IPS-NIHi7 (cell line): ENCODE results near the gene TMEM37.
A peak's percentile ranks its signal among the peaks of the same experiment; 100 is the strongest.

Experiments used
- DNase-seq: peaks from one replicate; pipeline ENCODE4 v3.0.0; 2012; ENCODE audit warnings: mixed read lengths; ENCODE audit errors: extremely low spot score

TMEM37 gene

DNA sequence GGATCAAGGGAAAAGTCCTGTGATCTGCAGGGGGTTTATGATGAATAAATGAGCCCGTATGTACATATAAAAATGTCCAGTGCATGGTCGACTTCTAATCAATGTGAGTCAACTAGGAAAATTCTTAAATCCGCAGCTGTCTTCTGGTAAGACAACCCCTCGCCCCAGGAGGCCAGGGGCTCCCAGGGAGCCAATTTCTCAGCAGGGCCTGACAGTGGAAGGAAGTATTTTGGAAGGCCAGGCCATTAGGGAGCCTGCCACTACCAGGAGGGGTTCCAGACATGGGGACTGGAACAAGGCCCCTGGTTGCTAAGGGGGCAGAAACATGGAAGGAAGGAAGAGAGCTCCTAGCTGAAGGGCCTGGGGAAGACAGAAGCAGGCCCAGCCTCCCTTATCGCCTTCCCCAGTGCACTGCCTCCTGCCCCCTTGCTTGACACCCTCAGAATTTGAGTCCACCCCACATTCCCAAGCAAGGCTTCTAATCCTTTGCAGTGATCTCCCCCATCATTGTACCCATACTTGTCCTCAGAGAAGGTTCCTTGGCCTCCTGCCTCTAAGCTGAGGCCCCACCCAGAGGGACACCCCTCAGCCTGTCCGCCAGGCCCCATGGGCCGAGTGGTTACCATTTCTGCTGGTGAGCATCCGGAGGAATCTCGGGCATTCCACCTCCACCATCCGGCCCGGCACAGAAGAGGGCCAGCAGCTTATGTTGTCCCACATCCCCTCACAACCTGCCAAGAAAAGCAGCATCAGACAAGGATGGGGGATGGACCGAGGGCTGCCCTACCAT lies 46.7 kb downstream of the TMEM37 start:
- no peak for DNase-seq

DNA sequence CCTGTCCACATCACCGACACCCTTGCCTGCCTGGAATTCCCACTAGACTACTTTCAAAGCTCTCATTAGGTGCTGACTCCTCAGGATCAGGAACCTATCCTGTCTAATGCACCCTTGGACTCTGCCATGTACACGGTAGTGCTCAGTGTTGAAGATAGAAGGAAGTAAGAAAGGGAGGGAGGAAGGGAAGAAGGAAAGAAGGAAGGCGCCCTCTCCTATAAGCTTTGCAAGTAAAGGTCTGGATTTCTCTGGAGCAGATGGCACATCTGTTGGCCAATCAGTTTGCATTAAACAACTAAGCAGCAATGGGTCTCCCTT lies 47.3 kb downstream of the TMEM37 start:
- no peak for DNase-seq

GRCh38 chr2:119480184-119480583 lies 48.5 kb downstream of the TMEM37 start:
- DNase-seq, result no peak

DNA sequence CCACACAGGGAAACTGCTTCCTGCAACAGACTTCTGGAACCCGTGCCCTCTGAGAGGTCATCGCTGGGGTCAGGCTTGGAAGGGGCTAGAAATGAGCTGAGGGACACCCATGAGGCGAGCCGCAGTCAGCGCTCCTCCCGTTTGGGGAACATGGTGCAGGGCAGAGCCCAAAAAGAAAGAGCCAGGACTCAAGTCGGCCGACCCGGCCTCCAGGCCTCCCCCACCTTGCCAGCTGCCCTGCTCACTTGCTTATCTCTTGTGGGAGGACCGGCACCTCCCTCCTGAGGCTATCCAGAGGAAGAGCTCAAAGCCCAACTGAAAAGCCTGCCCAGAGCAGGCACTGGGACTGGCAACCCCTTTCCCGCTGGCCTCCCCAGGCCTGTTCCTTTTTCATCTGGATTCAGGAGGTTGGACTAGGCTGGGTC lies 49.1 kb downstream of the TMEM37 start:
- peak; percentile 20 for DNase-seq

DNA sequence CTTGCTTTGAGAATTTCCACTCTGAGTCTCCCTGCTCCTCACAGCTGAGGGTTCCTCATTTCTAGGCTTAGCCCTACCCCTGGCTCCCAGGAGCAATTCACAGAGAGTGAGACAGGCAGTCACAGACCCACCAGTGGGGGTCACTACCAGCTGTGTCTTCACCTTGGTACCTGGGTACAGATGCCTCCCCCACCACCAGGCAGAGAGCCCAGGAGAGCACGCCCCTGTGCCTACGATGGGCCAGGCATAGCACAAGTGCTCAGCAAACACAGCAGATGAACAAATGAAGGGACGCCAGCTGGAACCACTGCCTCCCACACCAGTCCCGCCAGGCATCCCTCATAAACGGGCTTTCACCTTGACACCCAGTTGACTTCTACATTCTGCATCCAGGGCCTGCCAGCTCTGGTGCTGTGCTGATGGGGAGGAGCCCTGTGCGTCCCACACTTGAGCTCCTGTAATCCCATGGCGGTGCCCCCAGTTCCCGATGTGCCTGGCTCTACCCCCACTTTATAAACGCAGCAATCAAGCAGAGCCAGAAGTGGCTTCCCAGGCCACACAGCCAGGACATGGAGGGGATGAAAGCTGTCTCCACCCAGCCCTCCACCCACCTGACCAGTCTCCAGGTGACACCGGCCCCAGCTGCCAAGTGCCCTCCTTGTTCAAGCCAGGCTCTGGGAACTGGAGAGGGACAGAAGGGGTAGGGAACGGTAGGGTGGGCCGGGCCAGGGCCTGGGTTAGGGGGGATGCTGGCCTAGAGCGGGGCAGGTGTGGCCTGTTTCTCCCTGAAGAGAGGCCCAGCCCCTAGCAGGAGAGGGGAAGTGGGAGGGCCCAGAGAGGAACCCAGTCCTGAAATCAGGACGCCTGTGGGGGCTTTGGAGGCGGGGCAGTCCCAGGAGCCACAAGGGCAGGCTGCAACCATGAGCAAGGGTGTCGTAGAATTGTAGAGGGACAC lies 50.1 kb downstream of the TMEM37 start:
- peak; percentile 20 for DNase-seq

- DNase-seq, result peak; percentile 9
Observed at GRCh38 chr2:119482481-119483394, 51.1 kb downstream of the TMEM37 start.

DNA sequence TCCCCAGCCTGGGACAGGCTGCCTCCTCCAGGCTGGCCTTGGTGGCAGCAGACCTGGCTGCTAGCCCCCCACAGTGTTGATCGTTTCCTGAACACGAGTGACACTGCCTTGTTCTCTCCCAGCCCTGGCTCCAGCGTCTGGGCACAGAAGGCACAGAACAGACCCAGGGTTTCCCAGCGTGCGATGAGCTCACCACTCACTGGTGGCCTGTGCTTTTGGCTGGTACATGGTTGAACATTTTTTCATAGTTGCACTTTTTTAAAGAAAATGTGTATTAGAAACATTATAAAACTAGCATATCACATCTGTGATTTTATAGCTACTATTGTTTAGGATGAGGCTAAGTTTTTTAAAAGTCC lies 51.7 kb downstream of the TMEM37 start:
- DNase-seq, result no peak

DNA sequence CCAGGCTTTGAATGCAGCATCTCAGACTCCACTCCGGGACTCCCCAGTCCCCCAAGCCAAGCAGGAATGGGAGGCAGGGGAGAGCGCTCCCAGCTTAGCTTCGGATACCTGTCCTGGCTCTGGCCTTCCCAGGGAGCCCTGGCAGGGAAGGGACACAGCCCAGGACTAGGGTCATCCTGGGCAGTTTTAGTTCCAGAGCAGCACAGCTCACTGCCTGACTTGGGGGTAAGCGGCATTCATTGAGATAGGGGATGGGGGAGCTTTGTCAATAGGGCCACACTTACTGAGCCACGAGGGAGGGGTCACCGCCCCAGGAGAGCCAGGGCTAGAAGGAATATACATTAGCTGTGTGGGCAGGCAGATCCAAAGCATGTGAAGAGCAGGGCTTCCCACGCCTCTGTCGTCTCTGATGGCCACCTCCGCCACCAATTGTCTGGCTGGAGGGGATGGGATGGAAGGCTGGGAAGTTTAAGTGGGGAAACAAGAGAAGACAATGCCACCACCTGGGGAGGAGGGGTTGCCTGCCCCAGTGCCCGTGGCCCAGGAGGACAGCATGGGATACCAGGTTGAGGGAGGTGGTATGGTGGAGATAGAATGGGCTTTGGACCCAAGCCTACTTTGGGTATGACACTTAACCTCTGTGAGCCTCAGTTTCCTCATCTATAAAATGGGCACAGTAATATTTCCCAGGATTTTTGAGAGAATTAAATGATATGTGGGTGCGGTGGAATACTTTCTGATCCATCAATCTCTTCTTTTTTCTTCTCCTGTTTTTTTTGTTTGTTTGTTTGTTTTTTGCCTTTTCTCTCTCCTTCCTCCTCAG lies 52.5 kb downstream of the TMEM37 start:
- peak; percentile 5 for DNase-seq

GRCh38 chr2:119484834-119485233 lies 53.2 kb downstream of the TMEM37 start:
- no peak for DNase-seq

- DNase-seq, result no peak
Observed at GRCh38 chr2:119485336-119486110, 53.9 kb downstream of the TMEM37 start.

DNA sequence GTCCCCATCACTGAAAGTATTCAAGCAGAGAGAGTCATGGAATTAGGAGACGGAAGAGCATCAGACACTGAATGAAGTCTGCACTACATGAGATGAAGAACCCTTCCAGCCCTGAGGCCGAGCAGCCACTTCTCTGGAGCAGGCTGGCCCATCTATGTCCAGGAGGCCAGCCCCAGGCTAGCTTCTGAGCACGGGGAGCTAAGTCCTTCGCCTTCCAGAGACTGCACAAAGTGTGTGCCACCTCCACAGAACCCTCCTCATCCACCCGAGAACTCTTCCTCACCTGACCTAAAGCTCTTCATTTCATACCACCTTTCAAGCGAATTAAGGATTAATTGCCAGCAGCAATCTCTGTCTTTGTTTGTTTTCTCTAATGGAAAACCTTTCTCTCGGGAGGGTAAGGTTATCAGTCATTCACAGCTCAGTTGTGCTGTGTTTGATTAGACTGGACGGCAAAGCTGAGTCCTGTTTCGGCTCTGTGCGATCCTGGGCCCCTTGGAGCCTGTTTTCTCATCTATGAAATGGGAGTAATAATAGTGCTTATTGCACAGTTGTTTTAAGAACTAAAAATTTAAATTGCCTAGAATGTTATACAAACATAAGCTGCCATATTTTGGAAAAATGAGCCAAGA lies 54.7 kb downstream of the TMEM37 start:
- DNase-seq, result no peak

GRCh38 chr2:119486886-119487285 lies 55.2 kb downstream of the TMEM37 start:
- no peak for DNase-seq

GRCh38 chr2:119487434-119488244 lies 56.0 kb downstream of the TMEM37 start:
- peak; percentile 8 for DNase-seq
